HG03280 (cell line): Measurements from ENCODE around the gene GPR18.
"Not testable (repeated sequence)": the region's sequence is repeated elsewhere in the genome, so short reads cannot be mapped to it uniquely, and the experiment has no call there.

ENCODE experiments used
- ATAC-seq: cut with Tn5 transposase; IDR thresholded peaks from one replicate; pipeline ENCODE4 v1.9.1; 2021; ENCODE audit warnings: mild to moderate bottlenecking, moderate library complexity; ENCODE audit not compliant: unreplicated experiment

GPR18 gene

DNA sequence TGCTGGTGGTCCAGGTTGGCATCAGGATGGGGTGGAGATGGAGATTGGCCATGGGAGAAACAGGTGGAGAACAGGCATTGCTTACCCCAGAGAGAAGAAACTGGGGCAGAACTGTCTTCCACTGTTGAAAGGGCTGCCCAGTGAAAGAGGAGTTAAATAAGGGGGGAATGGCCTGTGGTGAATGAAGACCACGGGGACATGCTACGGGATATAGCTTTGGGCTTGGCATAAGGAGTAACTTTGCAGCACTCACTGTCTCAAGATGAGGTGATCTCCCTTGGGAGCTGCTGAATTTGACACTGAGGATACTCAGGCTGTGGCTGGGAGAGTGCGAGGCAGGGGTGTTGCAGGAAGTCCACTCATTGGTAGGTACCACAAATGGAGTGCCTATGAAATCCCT is 10.6 kb upstream of the GPR18 start:
- ATAC-seq: no peak

DNA sequence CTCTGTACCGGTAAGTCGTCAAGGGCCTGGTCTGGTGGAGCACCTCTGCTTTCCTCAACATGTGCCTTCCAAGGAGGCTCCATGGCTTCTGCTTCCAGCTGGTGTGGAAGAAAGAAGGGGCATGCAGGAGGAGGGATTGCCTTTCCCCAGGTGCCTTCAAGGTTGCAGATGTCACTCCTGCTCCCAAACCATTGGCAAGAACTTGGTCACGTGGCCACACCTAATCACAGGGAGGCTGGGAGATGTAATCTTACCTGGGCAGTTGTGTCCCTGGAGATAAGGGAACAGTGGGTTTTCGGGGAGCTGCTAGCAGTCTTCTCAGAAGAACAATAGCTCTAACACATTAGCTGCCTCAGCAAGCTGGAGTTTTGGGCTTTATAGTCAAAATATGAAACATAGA is 9.7 kb upstream of the GPR18 start:
- ATAC-seq: no peak

- no peak for ATAC-seq
These were observed 8.6 kb upstream of the GPR18 start for GRCh38 chr13:99266827-99267226.

DNA sequence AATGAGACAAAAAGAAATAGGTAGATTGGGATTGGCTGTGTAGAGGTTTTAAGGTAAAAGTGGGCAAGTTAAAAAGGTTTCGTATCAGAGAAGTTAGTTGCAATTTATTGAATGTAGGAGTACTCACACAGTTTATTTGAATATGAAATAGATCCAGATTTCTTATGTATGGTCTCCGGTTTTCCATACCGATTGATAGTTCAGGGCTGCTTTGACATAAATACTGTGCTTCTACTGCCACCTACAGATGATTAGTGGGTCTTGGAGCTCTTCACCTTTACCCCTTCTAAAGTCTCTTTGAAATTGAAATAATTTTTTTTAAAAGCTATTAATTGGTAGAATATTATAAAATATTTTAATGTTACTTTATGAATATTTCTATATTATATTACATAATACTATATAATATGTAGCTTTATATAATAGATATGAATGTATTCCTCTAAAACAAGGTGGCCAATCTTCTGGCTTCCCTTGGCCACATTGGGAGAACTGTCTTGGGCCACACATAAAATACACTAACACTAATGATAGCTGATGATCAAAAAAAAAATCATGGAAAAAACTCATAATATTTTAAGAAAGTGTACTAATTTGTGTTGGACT is 7.7 kb upstream of the GPR18 start:
- ATAC-seq: peak; percentile 52

DNA sequence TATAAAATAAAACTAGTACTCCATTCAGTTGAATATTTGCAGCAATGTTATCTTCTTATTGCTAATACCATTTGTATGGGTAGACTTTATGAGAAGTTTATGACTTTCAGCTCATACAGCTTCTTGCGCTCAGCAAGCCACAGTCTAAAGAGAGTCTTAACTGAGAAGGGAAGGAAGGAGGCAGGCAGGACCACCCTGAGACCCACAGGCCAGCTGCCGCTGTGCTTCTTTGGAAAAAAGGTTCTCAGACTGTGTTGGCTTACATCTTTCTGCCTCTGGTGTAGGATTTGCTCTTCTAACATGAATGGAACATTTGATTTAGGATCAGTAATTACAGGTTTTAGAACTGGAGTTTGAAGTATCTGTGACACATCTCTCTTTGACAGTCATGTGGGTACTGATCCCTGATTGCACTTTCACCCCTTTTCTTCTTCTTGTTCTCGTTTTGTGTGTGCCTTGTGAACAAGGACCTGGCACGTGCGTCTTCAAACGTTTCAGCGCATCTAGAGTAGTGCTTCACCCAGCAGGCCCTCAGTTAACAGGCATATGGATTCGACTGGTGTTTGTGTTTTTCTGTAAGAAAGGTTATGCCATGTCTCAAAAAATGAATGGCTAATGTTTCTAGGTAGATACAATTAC is 7.1 kb upstream of the GPR18 start:
- ATAC-seq: no peak

- ATAC-seq: no peak
These were observed 5.9 kb upstream of the GPR18 start for GRCh38 chr13:99264051-99264450.

DNA sequence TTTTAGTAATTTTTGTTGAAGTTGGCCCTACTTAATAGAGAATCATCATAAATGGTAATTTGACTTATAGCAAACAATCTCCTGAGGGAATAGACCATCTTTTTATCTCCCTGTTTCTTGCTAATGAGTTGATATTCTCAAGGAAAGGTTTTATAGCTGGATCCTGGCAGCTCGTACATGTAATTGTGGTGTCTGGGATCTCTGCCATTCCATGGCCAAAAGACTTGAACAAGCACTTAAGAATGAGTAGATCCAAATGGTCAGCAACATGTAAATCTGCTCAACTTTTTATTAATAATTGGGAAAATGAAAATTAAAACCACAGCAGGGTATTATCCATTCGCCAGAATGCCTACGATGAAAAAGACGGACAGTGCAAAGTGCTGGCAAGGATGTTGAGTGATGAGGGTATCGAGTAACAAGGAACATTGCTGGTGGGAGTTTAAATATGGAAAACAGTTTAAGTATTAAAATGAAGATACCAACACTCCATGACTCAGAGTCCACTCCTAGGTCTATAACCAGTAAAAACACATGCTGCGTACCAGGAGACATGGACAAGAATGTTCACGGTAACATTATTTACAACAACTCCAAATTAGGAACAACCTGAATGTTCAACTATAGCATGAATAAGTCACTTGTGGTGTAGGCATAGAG is 5.1 kb upstream of the GPR18 start:
- ATAC-seq: no peak

GRCh38 chr13:99261059-99261458 is 2.9 kb upstream of the GPR18 start:
- no peak for ATAC-seq

GRCh38 chr13:99260216-99260615 is 2.0 kb upstream of the GPR18 start:
- no peak for ATAC-seq

- ATAC-seq: peak; percentile 62
These were observed 767 bp upstream of the GPR18 start for GRCh38 chr13:99258946-99259345.

GRCh38 chr13:99257291-99257690 is 888 bp downstream of the GPR18 start:
- no peak for ATAC-seq

- ATAC-seq: no peak
These were observed 1.5 kb downstream of the GPR18 start for GRCh38 chr13:99256709-99257108.

DNA sequence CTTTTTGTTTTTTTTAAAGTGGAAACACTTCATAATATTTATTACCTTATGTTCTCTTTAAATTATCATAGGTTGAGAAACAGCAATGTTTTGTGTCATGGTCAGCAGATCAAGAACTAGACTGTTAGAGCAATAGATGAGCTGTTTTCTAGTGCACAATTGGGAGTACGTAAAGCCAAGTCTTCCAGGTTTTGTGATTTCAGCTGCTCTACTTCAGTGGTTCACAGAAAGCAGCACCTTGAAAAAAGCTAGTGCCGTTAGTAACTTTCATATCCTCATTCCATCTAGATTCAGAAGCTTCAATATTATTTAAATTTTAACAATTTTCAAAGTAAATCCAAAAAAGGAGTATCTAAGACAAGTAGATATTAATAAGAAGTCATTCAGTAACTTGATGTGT is 1.9 kb downstream of the GPR18 start:
- ATAC-seq: no peak

- no peak for ATAC-seq
These were observed 2.9 kb downstream of the GPR18 start for GRCh38 chr13:99255271-99255670.

- ATAC-seq: no peak
These were observed 3.3 kb downstream of the GPR18 start for GRCh38 chr13:99254830-99255229.

DNA sequence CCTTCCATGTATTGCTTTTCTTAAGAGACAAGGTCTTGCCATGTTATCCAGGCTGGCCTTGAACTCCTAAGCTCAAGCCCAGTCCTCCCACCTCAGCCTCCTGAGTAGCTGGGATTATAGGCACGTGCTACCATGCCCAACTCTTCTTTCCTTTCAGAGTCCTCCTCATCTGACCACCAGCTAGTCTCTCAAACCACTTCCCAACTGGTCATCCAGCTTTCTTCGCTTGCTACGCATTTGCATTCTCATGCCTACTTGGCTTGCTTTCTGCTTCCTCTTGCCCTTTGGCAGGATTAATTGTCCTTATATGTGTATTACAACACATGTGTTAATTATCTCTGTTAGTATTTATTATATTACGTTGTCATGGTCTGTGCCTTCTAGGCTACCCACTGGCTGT is 6.3 kb downstream of the GPR18 start:
- no peak for ATAC-seq

- no peak for ATAC-seq
These were observed 7.0 kb downstream of the GPR18 start for GRCh38 chr13:99250982-99251825.

- ATAC-seq: not testable (repeated sequence)
These were observed 8.6 kb downstream of the GPR18 start for GRCh38 chr13:99249606-99250005.

- ATAC-seq: not testable (repeated sequence)
These were observed 9.0 kb downstream of the GPR18 start for GRCh38 chr13:99249178-99249577.

- no peak for ATAC-seq
These were observed 12.1 kb downstream of the GPR18 start for GRCh38 chr13:99246100-99246499.

GRCh38 chr13:99237981-99238662 is 20.1 kb downstream of the GPR18 start:
- ATAC-seq: no peak
